Suppressor macrophage treated with lipopolysaccharide for 4 hours (primary cell): ENCODE results near the gene CSTB.
A peak's percentile ranks its signal among the peaks of the same experiment; 100 is the strongest.

Experiments
- DNase-seq: peaks from one replicate; pipeline ENCODE4 v3.0.0-alpha.2; 2020

CSTB gene

GRCh38 chr21:43748622-43749021, 27.5 kb downstream of the CSTB start:
- no peak for DNase-seq

GRCh38 chr21:43745772-43746517, 30.2 kb downstream of the CSTB start:
- DNase-seq, result no peak

GRCh38 chr21:43744725-43745124, 31.4 kb downstream of the CSTB start:
- no peak for DNase-seq

- DNase-seq, result no peak
Observed at GRCh38 chr21:43743947-43744346, 32.2 kb downstream of the CSTB start.

GRCh38 chr21:43741423-43742096, 34.5 kb downstream of the CSTB start:
- DNase-seq, result no peak

- no peak for DNase-seq
Observed at GRCh38 chr21:43740497-43741156, 35.5 kb downstream of the CSTB start.

GRCh38 chr21:43739621-43740435, 36.3 kb downstream of the CSTB start:
- DNase-seq, result peak; percentile 6

GRCh38 chr21:43737158-43737950, 38.8 kb downstream of the CSTB start:
- DNase-seq, result no peak

GRCh38 chr21:43736224-43736883, 39.8 kb downstream of the CSTB start:
- DNase-seq, result no peak

GRCh38 chr21:43735236-43736091, 40.6 kb downstream of the CSTB start:
- no peak for DNase-seq

- no peak for DNase-seq
Observed at GRCh38 chr21:43734928-43735229, 41.2 kb downstream of the CSTB start.

- no peak for DNase-seq
Observed at GRCh38 chr21:43734131-43734927, 41.8 kb downstream of the CSTB start.

- DNase-seq, result peak; percentile 71
Observed at GRCh38 chr21:43733529-43734071, 42.5 kb downstream of the CSTB start.

- DNase-seq, result peak; percentile 22
Observed at GRCh38 chr21:43733060-43733459, 43.0 kb downstream of the CSTB start.

- DNase-seq, result peak; percentile 18
Observed at GRCh38 chr21:43731891-43732711, 44.0 kb downstream of the CSTB start.

- DNase-seq, result no peak
Observed at GRCh38 chr21:43731476-43731875, 44.6 kb downstream of the CSTB start.

- DNase-seq, result peak; percentile 97
Observed at GRCh38 chr21:43728467-43729390, 47.4 kb downstream of the CSTB start.

- DNase-seq, result no peak
Observed at GRCh38 chr21:43728154-43728466, 48.0 kb downstream of the CSTB start.
